HepG2 (cell line): ENCODE results near the gene XAF1. TPM values are rescaled to one million over a fixed set of nuclear protein-coding genes. Genes with fewer than 3 reads are reported as not detected.

Source experiments
- ATF6 ChIP-seq: sonication (generic); formaldehyde crosslinking; conservative IDR thresholded peaks from 2 replicates; pipeline ENCODE4 v1.4.0; 2020; ENCODE audit warnings: missing genetic modification reagents
- HOMEZ ChIP-seq: IDR thresholded peaks from 2 replicates; pipeline ENCODE4 v1.6.1; 2016; ENCODE audit warnings: low read depth
- SPEN ChIP-seq: sonication (generic); formaldehyde crosslinking; IDR thresholded peaks from 2 replicates; pipeline ENCODE4 v1.5.1; 2020; ENCODE audit warnings: low read depth, mild to moderate bottlenecking, missing genetic modification reagents
- TAF1 ChIP-seq: sonication (generic); formaldehyde crosslinking; IDR thresholded peaks from 2 replicates; pipeline ENCODE4 v1.4.0; 2020; ENCODE audit warnings: missing genetic modification reagents
- USF2 ChIP-seq, 2 experiments: sonication (generic) in 1 of 2; formaldehyde crosslinking in 1 of 2; IDR thresholded peaks; 2 replicates each; pipeline versions ENCODE4 v1.5.1 to v1.6.1; 2011 to 2020; ENCODE audit warnings: borderline replicate concordance in 1 of 2, low read depth in 1 of 2, low read length in 1 of 2, mild to moderate bottlenecking in 1 of 2, missing genetic modification reagents in 1 of 2, moderate library complexity in 1 of 2
- ZNF703 ChIP-seq: sonication (generic); formaldehyde crosslinking; IDR thresholded peaks from 2 replicates; pipeline ENCODE4 v1.5.1; 2020; ENCODE audit warnings: missing genetic modification reagents, mild to moderate bottlenecking, moderate library complexity, borderline replicate concordance
- polyA plus RNA-seq, 8 experiments: library from polyadenylated mRNA; depleted of rRNA in 3 of 8; stranded (reverse) in 7 of 8; unstranded in 1 of 8; fragments of >200 nt; fragmentation: Illumina TruSeq in 4 of 8; extraction: Trizol in 4 of 8; gene quantifications; 2 replicates each; pipeline versions ENCODE4 v1.2.1 to v1.2.3, GENCODE V29; 2011 to 2016; ENCODE audit warnings: low read depth in 4 of 8, missing spikeins in 1 of 8, mixed read lengths in 1 of 8; ENCODE audit not compliant: insufficient read depth in 1 of 8
- total RNA-seq, 5 experiments: library from RNA; depleted of rRNA; stranded (reverse); fragments of >200 nt; fragmentation: Illumina TruSeq; extraction: Trizol; gene quantifications; 2 replicates each; pipeline ENCODE4 v1.2.3, GENCODE V29; 2016; ENCODE audit warnings: low read depth in 1 of 5

The XAF1 gene
- total and polyA plus RNA-seq, 2 of the 13 experiments (the other 11 are each of a cell fraction or from before 2014, with no cell fraction given), result 1.2 to 2.4 TPM

- TF ChIP-seq ATF6 (CRISPR knock-in tag) (no peak), HOMEZ (CRISPR knock-in tag) (no peak), USF2 (IDR thresholded peaks at IDR 0.05; ENCODE audit: low read depth, low read length) (no peak), USF2 (CRISPR knock-in tag; IDR thresholded peaks at IDR 0.05; ENCODE audit: borderline replicate concordance) (no peak), SPEN (CRISPR knock-in tag) (peak; percentile 61; the same call in 1 of the 2 replicates), TAF1 (no peak), ZNF703 (CRISPR knock-in tag) (no peak)
These were observed 44.7 kb upstream of the XAF1 start (continued) for GRCh38 chr17:6711081-6711674.
